HAP-1 (cell line): Measurements from ENCODE around the gene PTPRN2.

Experiments used
- DNase-seq, 2 experiments: peaks; one replicate each; pipeline ENCODE4 v3.0.0-alpha.2; 2016 to 2020; ENCODE audit warnings: low spot score in 2 of 2
- H3K27me3 ChIP-seq: fragments of 250-450 bp; sonication (Bioruptor Pico); 2 replicates; pipeline ENCODE4 v1.5.1; 2020; ENCODE audit warnings: low read depth, mild to moderate bottlenecking, moderate library complexity
- H3K36me3 ChIP-seq: fragments of 250-450 bp; sonication (Bioruptor Pico); replicated peaks from 2 replicates; pipeline ENCODE4 v1.5.1; 2020; ENCODE audit warnings: mild to moderate bottlenecking
- H3K4me1 ChIP-seq: fragments of 250-450 bp; sonication (Bioruptor Pico); 2 replicates; pipeline ENCODE4 v1.5.1; 2020; ENCODE audit warnings: mild to moderate bottlenecking
- H3K4me3 ChIP-seq: fragments of 250-450 bp; sonication (Bioruptor Pico); 2 replicates; pipeline ENCODE4 v1.5.1; 2020; ENCODE audit warnings: mild to moderate bottlenecking, moderate library complexity
- H3K9me3 ChIP-seq: fragments of 250-450 bp; sonication (Bioruptor Pico); 2 replicates; pipeline ENCODE4 v1.5.1; 2020; ENCODE audit warnings: mild to moderate bottlenecking, moderate library complexity
- in situ Hi-C: fragments of 300-500 bp; cut with MboI; formaldehyde crosslinking; loops from 3 replicates; pipeline ENCODE4 v1.14.3; 2020; ENCODE audit warnings: low sequenced_read_pairs, inconsistent platforms, mixed read lengths

PTPRN2 gene

GRCh38 chr7:157537056-157537455, 1050.6 kb downstream of the PTPRN2 start:
- no peaks in the 10 kb centered on the region for H3K9me3 ChIP-seq
- in situ Hi-C loops: no loop called here
- H3K4me3 ChIP-seq: no peak overlapping the region
- no peaks in the 10 kb centered on the region for H3K36me3 ChIP-seq
- H3K27me3 ChIP-seq: no peaks in the 10 kb centered on the region
- DNase-seq: no peak
- no peaks in the 10 kb centered on the region for H3K4me1 ChIP-seq

GRCh38 chr7:157532068-157532467, 1055.6 kb downstream of the PTPRN2 start:
- H3K27me3 ChIP-seq: no peaks in the 10 kb centered on the region
- no peak overlapping the region for H3K4me3 ChIP-seq
- no peak for DNase-seq
- H3K9me3 ChIP-seq: no peaks in the 10 kb centered on the region
- H3K4me1 ChIP-seq: no peaks in the 10 kb centered on the region
- no peaks in the 10 kb centered on the region for H3K36me3 ChIP-seq
- in situ Hi-C loops: no loop called here

- H3K36me3 ChIP-seq: no peaks in the 10 kb centered on the region
- peak in 1 of 2 experiments; percentile 2 for DNase-seq
- H3K4me1 ChIP-seq: no peaks in the 10 kb centered on the region
- no peaks in the 10 kb centered on the region for H3K9me3 ChIP-seq
- no peaks in the 10 kb centered on the region for H3K27me3 ChIP-seq
- H3K4me3 ChIP-seq: no peak overlapping the region
- in situ Hi-C loops: no loop called here
Measured at GRCh38 chr7:157529768-157530560, 1057.7 kb downstream of the PTPRN2 start.

- in situ Hi-C loops: no loop called here
- DNase-seq: peak in 1 of 2 experiments; percentile 3
- H3K4me1 ChIP-seq: no peaks in the 10 kb centered on the region
- H3K36me3 ChIP-seq: no peaks in the 10 kb centered on the region
- no peaks in the 10 kb centered on the region for H3K9me3 ChIP-seq
- no peaks in the 10 kb centered on the region for H3K27me3 ChIP-seq
- H3K4me3 ChIP-seq: no peak overlapping the region
Measured at GRCh38 chr7:157528785-157529341, 1058.8 kb downstream of the PTPRN2 start.

GRCh38 chr7:157527686-157528085, 1059.9 kb downstream of the PTPRN2 start:
- H3K4me1 ChIP-seq: no peaks in the 10 kb centered on the region
- no peaks in the 10 kb centered on the region for H3K36me3 ChIP-seq
- H3K9me3 ChIP-seq: no peaks in the 10 kb centered on the region
- DNase-seq: peak in 1 of 2 experiments; percentile 4
- in situ Hi-C loops: no loop called here
- H3K27me3 ChIP-seq: no peaks in the 10 kb centered on the region
- H3K4me3 ChIP-seq: no peak overlapping the region

- in situ Hi-C loops: no loop called here
Measured at GRCh38 chr7:157526913-157527634, 1060.5 kb downstream of the PTPRN2 start.

GRCh38 chr7:157526005-157526912, 1061.4 kb downstream of the PTPRN2 start:
- Histone ChIP-seq H3K36me3 (no peaks in the 10 kb centered on the region), H3K27me3 (no peaks in the 10 kb centered on the region), H3K9me3 (no peaks in the 10 kb centered on the region), H3K4me1 (no peaks in the 10 kb centered on the region), H3K4me3 (no peak overlapping the region)
- DNase-seq: peak in 1 of 2 experiments; percentile 5
- in situ Hi-C loops: no loop called here

More at GRCh38 chr7:157526913-157527634, 1060.5 kb downstream of the PTPRN2 start:
- no peaks in the 10 kb centered on the region for H3K27me3 ChIP-seq
- H3K4me1 ChIP-seq: no peaks in the 10 kb centered on the region
- H3K36me3 ChIP-seq: no peaks in the 10 kb centered on the region
- no peaks in the 10 kb centered on the region for H3K9me3 ChIP-seq
- no peak overlapping the region for H3K4me3 ChIP-seq
- peak; percentile 8 to 24 for DNase-seq

- peak in 1 of 2 experiments; percentile 5 for DNase-seq
- in situ Hi-C loops: no loop called here
Measured at GRCh38 chr7:157525491-157525915, 1062.1 kb downstream of the PTPRN2 start.

GRCh38 chr7:157524731-157525130, 1062.9 kb downstream of the PTPRN2 start:
- Histone ChIP-seq H3K27me3 (no peaks in the 10 kb centered on the region), H3K36me3 (no peaks in the 10 kb centered on the region), H3K9me3 (no peaks in the 10 kb centered on the region), H3K4me1 (no peaks in the 10 kb centered on the region), H3K4me3 (no peak overlapping the region)
- DNase-seq: no peak
- in situ Hi-C loops: no loop called here

More at GRCh38 chr7:157525491-157525915, 1062.1 kb downstream of the PTPRN2 start:
- Histone ChIP-seq H3K4me3 (no peak overlapping the region), H3K27me3 (no peaks in the 10 kb centered on the region), H3K4me1 (no peaks in the 10 kb centered on the region), H3K9me3 (no peaks in the 10 kb centered on the region), H3K36me3 (no peaks in the 10 kb centered on the region)

- no peak overlapping the region for H3K4me3 ChIP-seq
- H3K4me1 ChIP-seq: no peaks in the 10 kb centered on the region
- H3K36me3 ChIP-seq: no peaks in the 10 kb centered on the region
- in situ Hi-C loops: no loop called here
- H3K27me3 ChIP-seq: no peaks in the 10 kb centered on the region
- H3K9me3 ChIP-seq: no peaks in the 10 kb centered on the region
- peak in 1 of 2 experiments; percentile 2 for DNase-seq
Measured at GRCh38 chr7:157523766-157524421, 1063.7 kb downstream of the PTPRN2 start.

- H3K27me3 ChIP-seq: no peaks in the 10 kb centered on the region
Measured at GRCh38 chr7:157523371-157523765, 1064.3 kb downstream of the PTPRN2 start.

GRCh38 chr7:157522954-157523353, 1064.7 kb downstream of the PTPRN2 start:
- Histone ChIP-seq H3K4me1 (no peaks in the 10 kb centered on the region), H3K27me3 (no peaks in the 10 kb centered on the region), H3K4me3 (no peak overlapping the region), H3K9me3 (no peaks in the 10 kb centered on the region), H3K36me3 (no peaks in the 10 kb centered on the region)
- in situ Hi-C loops: no loop called here
- DNase-seq: peak in 1 of 2 experiments; percentile 5

More at GRCh38 chr7:157523371-157523765, 1064.3 kb downstream of the PTPRN2 start:
- in situ Hi-C loops: no loop called here
- peak in 1 of 2 experiments; percentile 6 for DNase-seq
- H3K4me1 ChIP-seq: no peaks in the 10 kb centered on the region
- no peaks in the 10 kb centered on the region for H3K9me3 ChIP-seq
- H3K36me3 ChIP-seq: no peaks in the 10 kb centered on the region
- no peak overlapping the region for H3K4me3 ChIP-seq

- peak in 1 of 2 experiments; percentile 4 for DNase-seq
- in situ Hi-C loops: no loop called here
- no peaks in the 10 kb centered on the region for H3K4me1 ChIP-seq
Measured at GRCh38 chr7:157522189-157522588, 1065.4 kb downstream of the PTPRN2 start.

More at GRCh38 chr7:157522189-157522588, 1065.4 kb downstream of the PTPRN2 start:
- Histone ChIP-seq H3K36me3 (no peaks in the 10 kb centered on the region), H3K27me3 (no peaks in the 10 kb centered on the region), H3K4me3 (no peak overlapping the region), H3K9me3 (no peaks in the 10 kb centered on the region)
